A172 (cell line): ENCODE measurements around the gene IL6. TPM values are rescaled to one million over a fixed set of nuclear protein-coding genes. Genes with fewer than 3 reads are reported as not detected.

ENCODE experiments used
- DNase-seq: peaks from one replicate; pipeline ENCODE4 v3.0.0-alpha.2; 2015; ENCODE audit warnings: low spot score
- total RNA-seq: library from RNA; depleted of rRNA; stranded (reverse); fragments of >200 nt; shearing (Covaris generic); gene quantifications from 2 replicates; pipeline ENCODE4 v1.2.3, GENCODE V29; 2014; rRNA removed

Gene IL6
- total RNA-seq, 1 experiment from 2014 or later, result not detected

- peak; percentile 60 for DNase-seq
Observed at GRCh38 chr7:22781230-22781711, 54.3 kb downstream of the IL6 start.

Other genes with a start within 250 kb of the IL6 start
- not detected in 2 replicates for gene STEAP1B, start 227.0 kb upstream of the IL6 start, total RNA-seq
- 210 and 391 TPM in 2 replicates for gene TOMM7, start 95.6 kb downstream of the IL6 start, total RNA-seq